KMS-11 (cell line): ENCODE data around the gene GCM1.

Source experiments
- H2AFZ ChIP-seq: fragments of 200-600 bp; sonication (generic); 2 replicates; pipeline ENCODE4 v1.6.1; 2016; ENCODE audit warnings: antibody characterized with exemption, mixed run types, low read depth
- H3K27ac ChIP-seq: fragments of 200-600 bp; sonication (generic); 2 replicates; pipeline ENCODE4 v1.6.1; 2016; ENCODE audit warnings: mild to moderate bottlenecking, mixed run types
- H3K27me3 ChIP-seq: fragments of 200-600 bp; sonication (generic); 2 replicates; pipeline ENCODE4 v1.6.1; 2017; ENCODE audit warnings: mild to moderate bottlenecking, low read depth, mixed run types, moderate library complexity; ENCODE audit not compliant: insufficient read depth
- H3K36me3 ChIP-seq: fragments of 200-600 bp; sonication (generic); 2 replicates; pipeline ENCODE4 v1.6.1; 2017; ENCODE audit warnings: mild to moderate bottlenecking, mixed run types; ENCODE audit not compliant: insufficient read depth
- H3K4me1 ChIP-seq: fragments of 200-600 bp; sonication (generic); 2 replicates; pipeline ENCODE4 v1.6.1; 2016; ENCODE audit warnings: mild to moderate bottlenecking, low read depth, mixed run types; ENCODE audit not compliant: poor library complexity, severe bottlenecking
- H3K4me2 ChIP-seq: fragments of 200-600 bp; sonication (generic); 2 replicates; pipeline ENCODE4 v1.7.0; 2016; ENCODE audit warnings: mild to moderate bottlenecking, mixed run types
- H3K4me3 ChIP-seq: fragments of 200-600 bp; sonication (generic); IDR thresholded peaks from 2 replicates; pipeline ENCODE4 v1.6.1; 2017; ENCODE audit warnings: low read depth, low read length, mixed read lengths; ENCODE audit not compliant: insufficient read depth
- H3K79me2 ChIP-seq: fragments of 200-600 bp; sonication (generic); 2 replicates; pipeline ENCODE4 v1.6.1; 2016; ENCODE audit warnings: low read depth, mixed run types; ENCODE audit not compliant: insufficient read depth
- H3K9ac ChIP-seq: fragments of 200-600 bp; sonication (generic); 2 replicates; pipeline ENCODE4 v1.6.1; 2016; ENCODE audit warnings: mild to moderate bottlenecking, mixed run types
- H4K20me1 ChIP-seq: fragments of 200-600 bp; sonication (generic); 2 replicates; pipeline ENCODE4 v1.6.1; 2016; ENCODE audit warnings: mild to moderate bottlenecking, mixed run types; ENCODE audit not compliant: insufficient read depth
- TF ChIP-seq, protein P1 (sequence below): fragments of 200-600 bp; sonication (generic); conservative IDR thresholded peaks from 2 replicates; pipeline ENCODE4 v1.6.1; 2017; ENCODE audit warnings: low read depth, mild to moderate bottlenecking, antibody characterized with exemption, low read length, moderate library complexity, mixed read lengths

GCM1 gene

GRCh38 chr6:53168516-53169267 is 20.1 kb upstream of the GCM1 start:
- Histone ChIP-seq H3K4me2 (no peak overlapping the region), H3K4me3 (no peak overlapping the region), H3K27ac (no peak overlapping the region), H4K20me1 (no peaks in the 10 kb centered on the region), H3K9ac (no peak overlapping the region), H3K27me3 (no peaks in the 10 kb centered on the region), H3K4me1 (no peaks in the 10 kb centered on the region), H2AFZ (no peak overlapping the region), H3K36me3 (no peaks in the 10 kb centered on the region), H3K79me2 (no peaks in the 10 kb centered on the region)
- TF ChIP-seq, protein P1, sequence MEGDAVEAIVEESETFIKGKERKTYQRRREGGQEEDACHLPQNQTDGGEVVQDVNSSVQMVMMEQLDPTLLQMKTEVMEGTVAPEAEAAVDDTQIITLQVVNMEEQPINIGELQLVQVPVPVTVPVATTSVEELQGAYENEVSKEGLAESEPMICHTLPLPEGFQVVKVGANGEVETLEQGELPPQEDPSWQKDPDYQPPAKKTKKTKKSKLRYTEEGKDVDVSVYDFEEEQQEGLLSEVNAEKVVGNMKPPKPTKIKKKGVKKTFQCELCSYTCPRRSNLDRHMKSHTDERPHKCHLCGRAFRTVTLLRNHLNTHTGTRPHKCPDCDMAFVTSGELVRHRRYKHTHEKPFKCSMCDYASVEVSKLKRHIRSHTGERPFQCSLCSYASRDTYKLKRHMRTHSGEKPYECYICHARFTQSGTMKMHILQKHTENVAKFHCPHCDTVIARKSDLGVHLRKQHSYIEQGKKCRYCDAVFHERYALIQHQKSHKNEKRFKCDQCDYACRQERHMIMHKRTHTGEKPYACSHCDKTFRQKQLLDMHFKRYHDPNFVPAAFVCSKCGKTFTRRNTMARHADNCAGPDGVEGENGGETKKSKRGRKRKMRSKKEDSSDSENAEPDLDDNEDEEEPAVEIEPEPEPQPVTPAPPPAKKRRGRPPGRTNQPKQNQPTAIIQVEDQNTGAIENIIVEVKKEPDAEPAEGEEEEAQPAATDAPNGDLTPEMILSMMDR: no peak

DNA sequence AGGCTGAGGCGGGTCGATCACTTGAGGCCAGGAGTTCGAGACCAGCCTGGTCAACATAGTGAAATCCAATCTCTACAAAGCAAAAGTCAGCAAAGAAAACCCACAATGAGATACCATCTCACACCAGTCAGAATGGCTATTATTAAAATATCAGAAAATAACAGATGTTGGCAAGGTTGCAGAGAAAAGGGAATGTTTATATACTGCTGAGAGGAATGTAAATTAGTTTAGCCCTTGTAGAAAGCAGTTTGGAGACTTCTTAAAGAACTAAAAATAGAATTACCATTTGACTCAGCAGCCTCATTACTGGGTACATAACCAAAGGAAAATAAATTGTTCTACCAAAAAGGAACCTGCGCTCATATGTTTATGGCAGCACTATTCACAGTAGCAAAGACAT is 16.7 kb upstream of the GCM1 start:
- Histone ChIP-seq H4K20me1 (no peaks in the 10 kb centered on the region), H3K27me3 (no peaks in the 10 kb centered on the region), H3K9ac (no peak overlapping the region), H3K4me3 (no peak overlapping the region), H3K36me3 (no peaks in the 10 kb centered on the region), H3K27ac (no peak overlapping the region), H3K4me1 (no peaks in the 10 kb centered on the region), H2AFZ (no peak overlapping the region), H3K79me2 (no peaks in the 10 kb centered on the region), H3K4me2 (no peak overlapping the region)
- TF ChIP-seq, protein P1: no peak

DNA sequence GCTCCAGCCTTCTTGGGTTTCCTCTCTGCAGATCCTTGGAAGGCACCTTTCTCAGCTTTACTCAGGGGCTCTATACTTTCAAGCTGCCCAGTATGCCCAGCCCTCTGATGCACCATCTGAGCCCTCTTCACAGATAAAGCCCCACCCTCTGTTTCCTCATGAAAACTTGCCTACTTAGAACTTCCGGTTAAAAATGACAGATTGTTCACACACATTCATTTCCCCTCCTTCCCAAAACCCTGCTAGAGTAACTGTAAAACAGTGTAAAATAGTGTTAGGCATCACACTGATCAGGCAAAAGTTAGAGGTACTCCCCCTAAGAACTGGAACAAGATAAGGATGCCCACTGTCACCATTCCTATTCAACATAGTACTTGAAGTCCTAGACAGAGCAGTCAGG is 14.0 kb upstream of the GCM1 start:
- TF ChIP-seq, protein P1: no peak
- no peak overlapping the region for H2AFZ ChIP-seq
- no peaks in the 10 kb centered on the region for H3K36me3 ChIP-seq
- H3K9ac ChIP-seq: no peak overlapping the region
- no peaks in the 10 kb centered on the region for H3K27me3 ChIP-seq
- no peak overlapping the region for H3K4me3 ChIP-seq
- no peaks in the 10 kb centered on the region for H3K79me2 ChIP-seq
- no peak overlapping the region for H3K27ac ChIP-seq
- no peak overlapping the region for H3K4me2 ChIP-seq
- H4K20me1 ChIP-seq: no peaks in the 10 kb centered on the region
- no peaks in the 10 kb centered on the region for H3K4me1 ChIP-seq

DNA sequence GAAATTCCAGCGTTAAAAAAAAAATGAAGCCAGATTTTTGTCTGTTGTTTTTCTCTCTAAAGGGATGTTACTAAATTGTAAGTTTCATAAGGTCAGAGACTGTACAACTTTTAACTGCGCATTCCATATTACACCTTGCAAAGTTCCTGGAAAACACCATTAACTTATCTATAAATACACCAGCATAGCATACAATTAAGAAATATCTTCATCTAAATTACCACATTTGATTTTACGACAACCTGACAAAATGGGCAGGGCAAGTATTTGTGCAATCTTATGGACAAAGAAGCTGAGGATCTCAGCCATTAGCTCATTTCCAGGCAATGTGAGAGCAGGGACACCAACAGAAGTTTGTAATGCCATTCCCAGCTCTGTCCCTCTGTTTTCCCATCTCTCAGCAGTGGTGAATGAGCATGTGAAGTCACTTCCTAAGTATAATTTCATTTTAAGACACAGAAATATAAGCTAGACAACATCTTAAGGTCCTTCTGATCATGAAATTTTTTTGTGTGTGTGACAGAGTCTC is 12.9 kb upstream of the GCM1 start:
- Histone ChIP-seq H3K4me2 (no peak overlapping the region), H3K4me1 (no peaks in the 10 kb centered on the region), H3K27me3 (no peaks in the 10 kb centered on the region), H3K27ac (no peak overlapping the region), H2AFZ (no peak overlapping the region), H3K79me2 (no peaks in the 10 kb centered on the region), H3K4me3 (no peak overlapping the region), H4K20me1 (no peaks in the 10 kb centered on the region), H3K9ac (no peak overlapping the region), H3K36me3 (no peaks in the 10 kb centered on the region)
- TF ChIP-seq, protein P1: no peak
